HCT116 (cell line): ENCODE results near the gene ST6GALNAC2. TPM values are rescaled to one million over a fixed set of nuclear protein-coding genes. Genes with fewer than 3 reads are reported as not detected.

Source experiments
- ATAC-seq: fragments of 200-7000 bp; cut with Tn5 transposase; 2 replicates; pipeline ENCODE4 v1.9.1; 2020; ENCODE audit warnings: mild to moderate bottlenecking, moderate library complexity
- BruUV-seq: library from RNA; stranded (reverse); fragments of 400-500 nt; replicated peaks from 2 replicates; lab custom pipeline; 2021; lab: Mats Ljungman, UMichigan
- CTCF ChIA-PET: fragments of 300-600 bp; sonication (Branson Sonifier 250); formaldehyde crosslinking; loops from one replicate; lab custom pipeline; 2021; ENCODE audit warnings: antibody characterized with exemption; lab: Charles Lee
- POLR2A ChIA-PET: fragments of 300-600, 350-600 bp; sonication (Branson Sonifier 250); formaldehyde crosslinking; loops from one replicate; lab custom pipeline; 2021; ENCODE audit warnings: antibody characterized with exemption; lab: Charles Lee
- RAD21 ChIA-PET, 2 experiments: fragments of 300-600 bp; sonication (Branson Sonifier 250); formaldehyde crosslinking; loops; one replicate each; lab custom pipeline; 2023; ENCODE audit warnings: low total read pairs in 2 of 2; ENCODE audit not compliant: uncharacterized antibody in 2 of 2, unreplicated experiment in 2 of 2, low non-redundant PET in 1 of 2; lab: Charles Lee
- DNase-seq: peaks from one replicate; pipeline ENCODE4 v3.0.0-alpha.2; 2010; ENCODE audit warnings: low read depth, low spot score
- H2AFZ ChIP-seq: fragments of 200-600 bp; shearing (Covaris generic), sonication (generic); 2 replicates; pipeline ENCODE4 v1.6.1; 2017; ENCODE audit warnings: low read depth, mixed run types, mixed read lengths, antibody characterized with exemption, low read length; ENCODE audit not compliant: poor library complexity, severe bottlenecking
- H3K27ac ChIP-seq: 2 replicates; pipeline ENCODE4 v1.5.1; 2012; ENCODE audit warnings: low read depth, low read length
- H3K27me3 ChIP-seq: fragments of 200-600 bp; sonication (generic); 2 replicates; pipeline ENCODE4 v1.6.1; 2016; ENCODE audit warnings: mixed run types, low read length, mixed read lengths; ENCODE audit not compliant: insufficient read depth
- H3K36me3 ChIP-seq, 2 experiments: fragments of 200-500 bp in 1 of 2; fragments of 200-600 bp in 1 of 2; sonication (Bioruptor generic) in 1 of 2; sonication (generic) in 1 of 2; 2 replicates each; pipeline versions ENCODE4 v1.5.1 to v1.6.1; 2014 to 2016; ENCODE audit warnings: low read length in 2 of 2, inconsistent platforms in 1 of 2, mixed read lengths in 1 of 2, mixed run types in 1 of 2; ENCODE audit not compliant: insufficient read depth in 2 of 2, control insufficient read depth in 1 of 2
- H3K4me1 ChIP-seq, 2 experiments: fragments of 200-600 bp in 1 of 2; sonication (generic) in 1 of 2; 2 replicates each; pipeline versions ENCODE4 v1.5.1 to v1.6.1; 2012 to 2017; ENCODE audit warnings: low read length in 2 of 2, inconsistent platforms in 1 of 2, mild to moderate bottlenecking in 1 of 2, mixed read lengths in 1 of 2, mixed run types in 1 of 2, moderate library complexity in 1 of 2; ENCODE audit not compliant: insufficient read depth in 2 of 2, control insufficient read depth in 1 of 2
- H3K4me2 ChIP-seq: fragments of 200-600 bp; sonication (generic); 2 replicates; pipeline ENCODE4 v1.6.1; 2017; ENCODE audit warnings: mixed run types, low read length, mixed read lengths
- H3K4me3 ChIP-seq, 2 experiments: fragments of 200-600 bp in 1 of 2; sonication (generic) in 1 of 2; replicated peaks in 1 of 2; 2 replicates each; pipeline ENCODE4 v1.5.1; 2011 to 2016; ENCODE audit warnings: low read length in 2 of 2, control low read depth in 1 of 2, low read depth in 1 of 2, mild to moderate bottlenecking in 1 of 2, mixed read lengths in 1 of 2, mixed run types in 1 of 2
- H3K79me2 ChIP-seq: fragments of 200-600 bp; sonication (generic); 2 replicates; pipeline ENCODE4 v1.6.1; 2017; ENCODE audit warnings: mild to moderate bottlenecking, mixed run types, low read length, moderate library complexity, mixed read lengths; ENCODE audit not compliant: insufficient read depth
- H3K9ac ChIP-seq: fragments of 200-600 bp; sonication (generic); 2 replicates; pipeline ENCODE4 v1.6.1; 2016; ENCODE audit warnings: low read length, mixed read lengths
- H3K9me2 ChIP-seq: fragments of 200-600 bp; sonication (generic), shearing (Covaris generic); 2 replicates; pipeline ENCODE4 v1.6.1; 2017; ENCODE audit warnings: mixed run types, mild to moderate bottlenecking, moderate library complexity; ENCODE audit not compliant: insufficient read depth
- H3K9me3 ChIP-seq, 2 experiments: fragments of 200-500 bp in 1 of 2; fragments of 200-600 bp in 1 of 2; sonication (Bioruptor generic) in 1 of 2; sonication (generic) in 1 of 2; 2 replicates each; pipeline ENCODE4 v1.6.1; 2014 to 2017; ENCODE audit warnings: low read length in 2 of 2, mixed read lengths in 2 of 2, inconsistent platforms in 1 of 2, low read depth in 1 of 2, mild to moderate bottlenecking in 1 of 2, mixed run types in 1 of 2, moderate library complexity in 1 of 2; ENCODE audit not compliant: control insufficient read depth in 1 of 2, insufficient read depth in 1 of 2
- H4K20me1 ChIP-seq: fragments of 200-600 bp; sonication (generic), shearing (Covaris generic); 2 replicates; pipeline ENCODE4 v1.6.1; 2017; ENCODE audit warnings: mixed run types, mild to moderate bottlenecking, moderate library complexity; ENCODE audit not compliant: insufficient read depth
- CBX3 ChIP-seq: IDR thresholded peaks from 2 replicates; pipeline ENCODE4 v1.6.1; 2012; ENCODE audit warnings: low read depth
- CTCF ChIP-seq, 3 experiments: fragments of 200-600 bp in 1 of 3; sonication (generic) in 1 of 3; IDR thresholded peaks in 2 of 3; conservative IDR thresholded peaks in 1 of 3; 2 replicates each; pipeline ENCODE4 v1.5.1; 2012 to 2017; ENCODE audit warnings: low read depth in 2 of 3, low read length in 2 of 3, antibody characterized with exemption in 1 of 3, borderline replicate concordance in 1 of 3, control low read depth in 1 of 3, mild to moderate bottlenecking in 1 of 3, mixed read lengths in 1 of 3, mixed run types in 1 of 3, moderate library complexity in 1 of 3; ENCODE audit not compliant: insufficient read depth in 1 of 3
- EGR1 ChIP-seq: IDR thresholded peaks from 2 replicates; pipeline ENCODE4 v1.6.1; 2012; ENCODE audit warnings: low read depth
- EZH2 ChIP-seq: fragments of 200-600 bp; sonication (generic); IDR thresholded peaks from 2 replicates; pipeline ENCODE4 v1.6.1; 2017; ENCODE audit warnings: antibody characterized with exemption, mixed run types
- POLR2A ChIP-seq: IDR thresholded peaks from 2 replicates; pipeline ENCODE4 v1.7.0; 2011; ENCODE audit warnings: borderline replicate concordance; ENCODE audit not compliant: insufficient read depth, insufficient read length; ENCODE audit errors: extremely low read depth
- POLR2AphosphoS5 ChIP-seq: IDR thresholded peaks from 2 replicates; pipeline ENCODE4 v1.6.1; 2011; ENCODE audit warnings: mild to moderate bottlenecking, low read depth, low read length, moderate library complexity
- RAD21 ChIP-seq: IDR thresholded peaks from 2 replicates; pipeline ENCODE4 v1.6.1; 2012; ENCODE audit warnings: low read depth, mild to moderate bottlenecking
- REST ChIP-seq: IDR thresholded peaks from 2 replicates; pipeline ENCODE4 v1.6.1; 2012; ENCODE audit warnings: low read depth
- SIN3A ChIP-seq: IDR thresholded peaks from 2 replicates; pipeline ENCODE4 v1.6.1; 2012; ENCODE audit warnings: low read depth
- TCF7L2 ChIP-seq: IDR thresholded peaks from 2 replicates; pipeline ENCODE4 v1.7.0; 2011; ENCODE audit warnings: borderline replicate concordance, inconsistent platforms; ENCODE audit not compliant: insufficient read depth, insufficient read length; ENCODE audit errors: extremely low read depth
- YY1 ChIP-seq: IDR thresholded peaks from 2 replicates; pipeline ENCODE4 v1.6.1; 2011; ENCODE audit warnings: low read length, low read depth, moderate library complexity, mild to moderate bottlenecking; ENCODE audit not compliant: insufficient replicate concordance; ENCODE audit errors: extremely low read depth
- ZBTB33 ChIP-seq: IDR thresholded peaks from 2 replicates; pipeline ENCODE4 v1.6.1; 2011; ENCODE audit warnings: mild to moderate bottlenecking, low read length, moderate library complexity; ENCODE audit not compliant: insufficient replicate concordance; ENCODE audit errors: extremely low read depth
- ZNF274 ChIP-seq: fragments of 200-500 bp; sonication (Bioruptor generic); IDR thresholded peaks from 2 replicates; pipeline ENCODE4 v1.6.1; 2014; ENCODE audit warnings: mild to moderate bottlenecking, low read depth, low read length, inconsistent platforms
- intact Hi-C: fragments of 100-400 bp; cut with micrococcal nuclease; formaldehyde crosslinking; loops from 2 replicates; pipeline ENCODE4 v1.10.0; 2022
- total RNA-seq: library from RNA; stranded (reverse); gene quantifications from one replicate; pipeline ENCODE4 v1.2.1, GENCODE V29; 2021; ENCODE audit not compliant: unreplicated experiment

The ST6GALNAC2 gene
- total RNA-seq, 1 experiment from 2014 or later: 14.7 TPM

GRCh38 chr17:76561799-76562268 is 23.8 kb downstream of the ST6GALNAC2 start:
- DNase-seq (no peak), ATAC-seq (no peak)
- peaks cover 9 to 42% of the 10 kb centered on the region in 2 experiments; a peak in 3 of 4 replicates for H3K4me1 ChIP-seq
- peaks cover 31 to 74% of the 10 kb centered on the region in 2 experiments for H3K36me3 ChIP-seq
- intact Hi-C loops: no loop called here
- no peaks in the 10 kb centered on the region for H3K9me3 ChIP-seq
- RAD21 ChIA-PET: interaction anchor here in 1 of 2 experiments (0.7 kb wide), 1 partner anchor 51 kb away, joined by 3 read pairs; no protein-coding TSS in a partner anchor
- BruUV-seq: no TSS peak
- POLR2A ChIA-PET: no interaction called here
- no peak overlapping the region for H3K9ac ChIP-seq
- TF ChIP-seq ZBTB33 (no peak), TCF7L2 (no peak), SIN3A (no peak), RAD21 (no peak), EZH2 (no peak), REST (no peak), CBX3 (no peak), EGR1 (no peak), POLR2A (no peak), POLR2AphosphoS5 (no peak), YY1 (no peak), ZNF274 (no peak), CTCF (IDR thresholded peaks at IDR 0.05 in 2 of 3, conservative IDR thresholded peaks at IDR 0.05 in 1 of 3; ENCODE audit: borderline replicate concordance in 1 of 3, insufficient read depth in 1 of 3, low read depth in 2 of 3, low read length in 2 of 3) (no peak)
- no peaks in the 10 kb centered on the region for H3K9me2 ChIP-seq
- no peak overlapping the region for H2AFZ ChIP-seq
- no peaks in the 10 kb centered on the region for H3K27me3 ChIP-seq
- H3K27ac ChIP-seq: no peak overlapping the region
- H3K79me2 ChIP-seq: peaks cover 75% of the 10 kb centered on the region
- no peak overlapping the region for H3K4me3 ChIP-seq
- no peak overlapping the region for H3K4me2 ChIP-seq
- CTCF ChIA-PET: no interaction called here
- peaks cover 48% of the 10 kb centered on the region; the same call in 1 of the 2 replicates for H4K20me1 ChIP-seq
